SKM-1 (cell line): ENCODE data around the gene TFR2.

Source experiments
- DNase-seq: peaks from one replicate; lab custom pipeline; 2025; ENCODE audit not compliant: unreplicated experiment; lab: John Stamatoyannopoulos, UW

Gene TFR2

GRCh38 chr7:100641463-100641859, at the start of gene TFR2:
TSS of gene TFR2 (minus strand) at chr7:100641552. CDS start at chr7:100641509, 43 bp downstream.
- no peak for DNase-seq

GRCh38 chr7:100689230-100690135, 48.1 kb upstream of the TFR2 start:
- DNase-seq, result no peak

- no peak for DNase-seq
Measured at GRCh38 chr7:100688326-100688860, 47.0 kb upstream of the TFR2 start.

DNA sequence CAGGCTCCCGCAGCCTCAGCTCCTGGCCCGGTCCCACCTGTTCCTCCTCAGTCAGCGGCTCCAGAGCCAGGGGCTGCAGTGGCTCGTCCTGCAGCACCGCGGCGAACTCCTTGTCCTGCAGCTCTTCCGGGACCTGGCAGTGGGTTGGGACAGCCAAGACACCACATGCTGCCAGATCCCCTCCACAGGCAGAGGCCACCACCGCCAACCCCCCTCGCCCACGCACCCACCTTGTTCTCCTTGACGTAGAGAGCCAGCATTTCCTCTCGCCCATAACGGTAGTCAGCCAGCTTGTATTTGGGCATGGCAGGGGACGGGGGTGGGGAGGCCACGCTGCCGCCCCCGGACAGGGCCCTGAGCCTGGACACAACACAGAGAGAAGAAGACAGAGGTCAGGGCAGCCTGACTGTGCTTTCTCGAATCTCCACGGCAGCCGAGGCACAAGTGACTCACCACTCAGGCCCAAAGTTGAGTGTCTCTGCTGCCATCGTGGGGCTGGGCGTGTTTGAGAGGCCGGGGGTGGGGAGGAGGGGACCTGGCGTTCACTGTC, 46.5 kb upstream of the TFR2 start:
- no peak for DNase-seq

GRCh38 chr7:100687261-100687660, 45.9 kb upstream of the TFR2 start:
- no peak for DNase-seq

- DNase-seq, result no peak
Measured at GRCh38 chr7:100686822-100687211, 45.5 kb upstream of the TFR2 start.

- DNase-seq, result no peak
Measured at GRCh38 chr7:100686201-100686821, 45.0 kb upstream of the TFR2 start.

GRCh38 chr7:100685631-100686145, 44.3 kb upstream of the TFR2 start:
- DNase-seq, result no peak

DNA sequence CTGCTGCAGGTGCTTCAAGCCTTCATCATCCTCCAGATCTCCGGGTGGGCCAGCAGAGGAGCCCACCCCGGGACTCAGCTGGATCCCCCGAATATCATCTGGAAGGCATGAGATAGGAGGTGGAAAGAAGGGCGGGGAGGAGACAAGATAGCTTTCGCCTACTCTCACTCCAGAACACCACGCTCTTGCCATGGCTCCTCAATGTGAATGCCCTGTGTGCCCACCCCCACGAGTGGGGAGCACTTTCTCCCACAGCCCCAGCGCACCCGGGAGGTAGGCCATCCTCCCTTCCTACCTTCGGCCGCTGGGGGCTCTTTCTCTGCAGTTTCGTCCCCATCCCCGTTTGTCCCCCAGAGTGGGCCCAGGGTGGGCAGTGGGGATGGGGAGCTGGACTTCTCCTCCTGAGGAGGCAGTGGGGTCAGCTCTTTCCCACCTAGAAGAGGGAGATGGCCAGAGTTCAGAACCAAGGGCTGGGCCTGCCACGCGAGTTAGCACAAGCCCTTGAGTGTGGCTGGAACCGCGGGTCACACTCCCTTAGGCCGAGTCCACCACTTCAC, 43.8 kb upstream of the TFR2 start:
- DNase-seq, result no peak

DNA sequence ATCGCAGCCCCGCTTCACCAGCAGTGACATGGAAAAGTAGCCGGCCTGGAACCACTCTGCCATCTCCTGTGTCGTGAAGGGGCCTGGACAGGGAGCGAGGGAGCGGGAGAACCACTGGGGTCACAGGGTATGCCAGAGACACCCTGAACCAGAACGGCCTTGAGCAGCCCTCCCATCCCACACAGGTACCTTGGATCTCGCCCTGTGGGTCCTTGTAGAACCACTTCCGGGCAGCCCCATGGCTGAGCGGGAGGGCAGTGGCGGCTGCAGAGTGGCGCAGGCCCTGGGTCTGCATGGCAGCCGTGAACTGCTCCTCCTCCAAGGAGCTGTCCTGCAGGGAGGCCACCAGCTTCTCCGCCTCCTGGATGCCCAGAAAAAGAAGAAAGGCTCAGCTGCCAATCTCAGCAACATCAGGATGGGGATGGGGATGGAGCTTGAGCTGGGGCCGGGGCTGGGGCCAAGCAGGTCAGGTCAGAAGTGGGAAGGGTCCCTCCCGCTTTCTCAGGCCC, 43.2 kb upstream of the TFR2 start:
- DNase-seq, result no peak

DNA sequence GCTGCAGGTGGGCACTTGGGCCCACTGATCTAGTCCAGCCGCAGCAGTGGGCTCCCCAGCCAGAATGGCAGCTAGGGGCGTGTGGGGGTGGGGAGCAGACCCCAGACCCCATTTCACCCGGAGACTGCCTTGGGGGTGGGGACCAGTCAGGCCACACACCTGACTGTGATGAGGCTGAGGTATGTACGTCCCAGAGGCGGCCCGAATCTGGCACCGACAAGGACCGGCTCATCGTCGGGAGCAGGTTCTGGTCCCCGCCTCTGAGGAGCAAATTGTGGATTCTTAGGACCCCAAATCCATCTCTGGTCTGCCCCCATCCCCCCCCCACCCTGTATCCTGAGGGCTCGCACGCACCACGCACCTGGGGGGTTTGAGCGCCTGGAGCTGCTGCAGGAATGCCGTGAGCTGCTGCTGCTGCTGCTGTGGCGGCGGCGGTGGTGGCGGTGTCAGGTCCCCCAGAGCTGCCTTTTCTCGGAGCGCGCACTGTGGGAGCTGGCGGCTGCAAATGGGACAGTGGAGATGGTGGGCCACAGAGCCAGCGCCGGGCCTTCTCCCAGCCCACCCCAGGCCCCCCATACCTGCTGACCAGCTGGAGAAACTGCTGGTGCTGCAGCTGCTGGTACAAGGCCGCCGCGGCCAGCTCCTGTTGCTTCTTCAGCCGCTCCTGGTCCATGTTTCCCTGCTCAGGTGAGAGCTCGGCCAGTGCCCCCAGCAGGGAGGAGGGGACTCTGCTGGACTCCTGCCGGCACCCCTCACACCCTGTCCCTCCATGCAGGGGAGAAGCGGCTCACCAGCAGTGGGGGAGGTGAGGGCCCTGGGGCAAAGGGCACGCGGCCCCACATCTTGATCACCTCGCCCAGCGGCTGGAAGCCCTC, 42.5 kb upstream of the TFR2 start:
- DNase-seq, result no peak

- DNase-seq, result no peak
Measured at GRCh38 chr7:100682991-100683658, 41.8 kb upstream of the TFR2 start.

- no peak for DNase-seq
Measured at GRCh38 chr7:100682228-100682741, 40.9 kb upstream of the TFR2 start.

DNA sequence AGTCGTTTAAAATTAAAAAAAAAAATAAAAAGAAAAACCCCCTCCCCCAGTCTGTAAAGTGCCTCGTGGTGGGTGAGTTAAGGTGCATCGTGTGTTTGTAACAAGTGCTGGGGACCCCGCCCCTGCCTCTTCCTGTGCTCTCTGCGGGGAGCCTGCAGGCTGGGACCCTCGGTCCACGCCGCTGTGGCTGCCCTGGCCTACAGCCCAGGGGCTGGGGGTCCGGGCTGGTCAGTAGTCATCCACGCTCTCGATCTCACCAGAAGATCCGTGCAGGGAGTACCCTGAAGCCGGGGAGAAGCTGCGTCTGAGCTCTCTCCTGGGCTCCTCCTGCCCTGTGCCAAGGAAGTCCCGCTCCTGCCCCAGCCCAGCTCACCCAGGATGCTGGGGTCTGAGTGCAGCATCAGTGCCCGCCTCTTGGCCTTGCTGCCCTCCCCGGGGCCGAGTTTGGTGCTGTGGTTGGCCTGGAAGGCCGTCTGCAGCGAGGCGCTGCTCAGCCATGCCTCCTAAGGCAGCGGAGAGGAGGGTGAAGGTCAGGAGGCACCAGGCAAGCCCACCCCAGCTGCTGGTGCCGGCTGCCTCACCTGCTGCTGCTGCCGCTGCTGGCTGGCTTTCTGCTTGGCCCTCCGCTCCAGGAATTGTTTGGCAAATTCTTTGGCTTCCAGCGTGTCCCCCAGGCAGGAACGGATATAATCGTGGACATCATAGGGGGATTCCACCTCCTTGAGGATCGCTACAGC, 40.3 kb upstream of the TFR2 start:
- DNase-seq, result no peak

DNA sequence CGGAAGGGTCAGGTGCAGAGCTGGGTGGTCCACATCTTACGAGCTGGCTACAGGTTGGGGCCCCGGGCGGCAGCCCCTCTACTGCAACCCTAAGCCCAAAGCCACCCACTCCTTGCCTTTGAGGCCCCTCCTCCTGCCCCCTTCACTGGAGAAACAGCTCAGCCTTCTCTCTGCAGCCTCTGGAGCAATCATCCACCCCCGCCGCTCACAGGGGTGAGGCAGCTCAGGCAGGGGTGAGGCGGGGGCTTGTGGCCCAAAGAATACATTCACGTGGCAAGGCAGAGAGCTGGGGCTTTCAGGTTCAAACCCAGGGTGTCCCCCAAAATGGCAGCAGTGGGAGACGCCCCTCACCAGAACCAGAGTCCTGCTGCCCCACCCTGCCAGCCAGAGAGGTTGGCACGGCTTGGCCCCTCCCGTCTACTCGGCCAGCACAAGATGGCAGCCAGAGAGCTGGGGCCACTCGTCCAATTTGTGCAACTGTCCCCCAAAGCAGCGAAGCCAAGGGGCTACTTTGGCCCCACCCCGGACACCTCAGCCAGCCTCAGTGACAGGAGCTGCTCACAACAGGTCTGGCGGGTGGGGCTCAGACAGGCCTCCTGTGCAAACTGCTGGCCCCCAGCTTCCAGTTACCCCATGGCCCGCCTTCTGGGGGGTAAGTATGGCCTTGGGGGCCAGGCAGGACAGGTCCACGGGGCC, 39.4 kb upstream of the TFR2 start:
- DNase-seq, result no peak

- DNase-seq, result no peak
Measured at GRCh38 chr7:100679927-100680575, 38.7 kb upstream of the TFR2 start.

GRCh38 chr7:100679129-100679926, 38.0 kb upstream of the TFR2 start:
- no peak for DNase-seq
